Endothelial cell of umbilical vein (primary cell): Measurements from ENCODE around the gene DNAJC11. TPM values are rescaled to one million over a fixed set of nuclear protein-coding genes. Genes with fewer than 3 reads are reported as not detected.

Source experiments
- BruUV-seq: library from RNA; stranded (reverse); fragments of 400-500 nt; replicated peaks from 2 replicates; lab custom pipeline; 2021; lab: Mats Ljungman, UMichigan
- CTCF ChIA-PET: fragments of 300-600, 350-600 bp; sonication (Branson Sonifier 250); formaldehyde crosslinking; loops from one replicate; lab custom pipeline; 2021; ENCODE audit warnings: antibody characterized with exemption, inconsistent platforms; lab: Charles Lee
- POLR2A ChIA-PET: fragments of 300-600, 350-600 bp; sonication (Branson Sonifier 250); formaldehyde crosslinking; loops from one replicate; lab custom pipeline; 2021; ENCODE audit warnings: antibody characterized with exemption, inconsistent platforms; lab: Charles Lee
- DNase-seq: peaks from one replicate; pipeline ENCODE4 v3.0.0-alpha.2; 2011; ENCODE audit warnings: low read depth, low spot score
- FAIRE-seq: peaks from 2 replicates; lab custom pipeline; 2011; peaks lifted over from hg19 to GRCh38; lab: Jason Lieb, UNC
- H2AFZ ChIP-seq: 2 replicates; pipeline ENCODE4 v1.6.0; 2012; ENCODE audit warnings: low read depth, low read length, control low read depth, inconsistent platforms
- H3K27ac ChIP-seq: 2 replicates; pipeline ENCODE4 v1.5.1; 2011; ENCODE audit warnings: low read depth, mild to moderate bottlenecking, control low read depth, low read length, moderate library complexity; ENCODE audit not compliant: insufficient read depth
- H3K27me3 ChIP-seq, 2 experiments: 2 replicates each; pipeline versions ENCODE4 v1.6.0 to v1.6.1; 2011; ENCODE audit warnings: low read length in 2 of 2, mixed read lengths in 1 of 2; ENCODE audit not compliant: control insufficient read depth in 2 of 2, insufficient read depth in 2 of 2
- H3K36me3 ChIP-seq, 2 experiments: 2 replicates in 1 of 2; 3 replicates in 1 of 2; pipeline ENCODE4 v1.5.1; 2011; ENCODE audit warnings: low read length in 2 of 2, mild to moderate bottlenecking in 1 of 2, moderate library complexity in 1 of 2; ENCODE audit not compliant: control insufficient read depth in 2 of 2, insufficient read depth in 2 of 2; ENCODE audit errors: extremely low read depth in 1 of 2
- H3K4me1 ChIP-seq: 3 replicates; pipeline ENCODE4 v1.5.1; 2011; ENCODE audit warnings: mild to moderate bottlenecking, low read length; ENCODE audit not compliant: control insufficient read depth, insufficient read depth; ENCODE audit errors: extremely low read depth
- H3K4me2 ChIP-seq: 2 replicates; pipeline ENCODE4 v1.6.1; 2011; ENCODE audit warnings: low read length, control low read depth, mixed read lengths; ENCODE audit not compliant: insufficient read depth
- H3K4me3 ChIP-seq, 3 experiments: fragments of 200-600 bp in 1 of 3; sonication (generic), shearing (Covaris generic) in 1 of 3; replicated peaks in 1 of 3; 2 replicates each; pipeline ENCODE4 v1.5.1; 2011 to 2016; ENCODE audit warnings: control low read depth in 3 of 3, low read length in 3 of 3, mild to moderate bottlenecking in 2 of 3, inconsistent platforms in 1 of 3, low read depth in 1 of 3, moderate library complexity in 1 of 3; ENCODE audit not compliant: insufficient read depth in 1 of 3
- H3K79me2 ChIP-seq: 2 replicates; pipeline ENCODE4 v1.6.0; 2012; ENCODE audit warnings: low read length, inconsistent platforms; ENCODE audit not compliant: control insufficient read depth, insufficient read depth
- H3K9ac ChIP-seq: replicated peaks from 2 replicates; pipeline ENCODE3; 2011; ENCODE audit warnings: low read length, control low read depth; ENCODE audit not compliant: insufficient read depth; ENCODE audit errors: extremely low read depth
- H3K9me1 ChIP-seq: replicated peaks from 3 replicates; pipeline ENCODE4 v1.6.0; 2011; ENCODE audit warnings: mild to moderate bottlenecking, low read length; ENCODE audit not compliant: control insufficient read depth, insufficient read depth; ENCODE audit errors: extremely low read depth
- H3K9me3 ChIP-seq: replicated peaks from 2 replicates; pipeline ENCODE4 v1.5.1; 2012; ENCODE audit warnings: low read length, inconsistent platforms; ENCODE audit not compliant: control insufficient read depth, insufficient read depth
- H4K20me1 ChIP-seq: replicated peaks from 2 replicates; pipeline ENCODE3; 2011; ENCODE audit warnings: mild to moderate bottlenecking, low read length; ENCODE audit not compliant: control insufficient read depth, insufficient read depth; ENCODE audit errors: extremely low read depth
- CTCF ChIP-seq, 2 donors: IDR thresholded peaks; 1 replicate in 1 of 2; 2 replicates in 1 of 2; pipeline ENCODE4 v1.5.1; 2011; ENCODE audit warnings: low read length in 2 of 2, mild to moderate bottlenecking in 2 of 2, moderate library complexity in 2 of 2, control low read depth in 1 of 2, inconsistent platforms in 1 of 2, low read depth in 1 of 2; ENCODE audit not compliant: insufficient read depth in 1 of 2; ENCODE audit errors: extremely low read depth in 1 of 2
- EZH2 ChIP-seq: IDR thresholded peaks from 2 replicates; pipeline ENCODE4 v1.6.1; 2012; ENCODE audit warnings: borderline replicate concordance, low read depth, mild to moderate bottlenecking, moderate library complexity, low read length, inconsistent platforms; ENCODE audit not compliant: severe bottlenecking
- FOS ChIP-seq: IDR thresholded peaks from 2 replicates; pipeline ENCODE4 v1.6.1; 2011; ENCODE audit warnings: mild to moderate bottlenecking, low read length, moderate library complexity, borderline replicate concordance; ENCODE audit not compliant: insufficient read depth
- GATA2 ChIP-seq: IDR thresholded peaks from 2 replicates; pipeline ENCODE4 v1.7.0; 2011; ENCODE audit warnings: low read depth, mild to moderate bottlenecking, moderate library complexity, mixed read lengths, low read length; ENCODE audit not compliant: insufficient read length, insufficient read depth
- JUN ChIP-seq: IDR thresholded peaks from 2 replicates; pipeline ENCODE4 v1.6.1; 2011; ENCODE audit warnings: borderline replicate concordance, low read depth; ENCODE audit not compliant: insufficient read length, insufficient read depth
- MAX ChIP-seq: IDR thresholded peaks from 2 replicates; pipeline ENCODE4 v1.6.1; 2011; ENCODE audit not compliant: insufficient read depth, insufficient read length
- MYC ChIP-seq: IDR thresholded peaks from one replicate; pipeline ENCODE4 v1.6.1; 2011; ENCODE audit warnings: mild to moderate bottlenecking, low read depth, low read length
- POLR2A ChIP-seq: IDR thresholded peaks from 2 replicates; pipeline ENCODE4 v1.6.1; 2012; ENCODE audit warnings: low read depth, mild to moderate bottlenecking, control low read depth, low read length
- POLR2AphosphoS5 ChIP-seq: IDR thresholded peaks from 2 replicates; pipeline ENCODE4 v1.6.1; 2012; ENCODE audit warnings: low read depth, mild to moderate bottlenecking, control low read depth, low read length, moderate library complexity; ENCODE audit not compliant: insufficient read depth
- dilution Hi-C: fragments of 300-500 bp; cut with MboI; formaldehyde crosslinking; loops from one replicate; pipeline ENCODE4 v1.15.0; 2019; ENCODE audit warnings: low sequenced_read_pairs; ENCODE audit not compliant: extremely low pct_ligation_motif_present
- intact Hi-C: fragments of 100-400 bp; cut with micrococcal nuclease; formaldehyde crosslinking; loops from one replicate; pipeline ENCODE4 v1.10.0; 2022
- polyA plus RNA-seq, 4 experiments: library from polyadenylated mRNA; depleted of rRNA in 3 of 4; stranded (reverse) in 3 of 4; unstranded in 1 of 4; fragments of >200 nt; gene quantifications; 2 replicates each; pipeline versions ENCODE4 v1.2.1 to v1.2.3, GENCODE V29; 2011 to 2012; ENCODE audit warnings: missing spikeins in 1 of 4
- total RNA-seq: library from RNA; stranded (reverse); gene quantifications from 2 replicates; pipeline ENCODE4 v1.2.3, GENCODE V29; 2021

The DNAJC11 gene
- total and polyA plus RNA-seq, 2 donors (not counting 3 experiments of a cell fraction or from before 2014, with no cell fraction given): 31.1 to 64.3 TPM

GRCh38 chr1:6601049-6601922, 100.3 kb downstream of the DNAJC11 start:
- H3K9me3 ChIP-seq: no peaks in the 10 kb centered on the region
- H3K79me2 ChIP-seq: peaks cover 54% of the 10 kb centered on the region
- intact Hi-C loops: loop anchor here (1.0 to 5.0 kb wide), 5 partner anchors 21 to 186 kb away; partner anchors contain the start of genes CAMTA1, DNAJC11 and NOL9
- peak overlapping the region; percentile 73 for H3K9ac ChIP-seq
- BruUV-seq: TSS peak; percentile 10
- peak; percentile 97 for FAIRE-seq
- peak overlapping the region; percentile 87 for H3K4me2 ChIP-seq
- peak overlapping the region; percentile 78 for H3K27ac ChIP-seq
- H2AFZ ChIP-seq: peak overlapping the region; percentile 24
- peaks cover 23% of the 10 kb centered on the region for H3K4me1 ChIP-seq
- no peaks in the 10 kb centered on the region for H3K9me1 ChIP-seq
- peak overlapping the region; percentile 39 to 84 (median 74) for H3K4me3 ChIP-seq
- TF ChIP-seq POLR2A (peak; percentile 46), CTCF (IDR thresholded peaks at IDR 0.05; ENCODE audit: extremely low read depth in 1 of 2, insufficient read depth in 1 of 2, low read depth in 1 of 2, low read length in 2 of 2) (peak in 1 of 2 donors; percentile 8), MYC (no peak), EZH2 (no peak), FOS (peak; percentile 83), GATA2 (no peak), POLR2AphosphoS5 (no peak), JUN (no peak), MAX (peak; percentile 75)
- ChIA-PET POLR2A (interaction anchor here (1.0 to 1.5 kb wide), 7 partner anchors 12 to 64 kb away, joined by 3 to 6 read pairs (median 4); partner anchors contain the start of genes PHF13 and ZBTB48), CTCF (interaction anchor here (1.0 to 2.9 kb wide), 7 partner anchors 11 to 115 kb away, joined by 3 to 12 read pairs (median 5); partner anchors contain the start of genes NOL9, TAS1R1, THAP3 and ZBTB48)
- H3K36me3 ChIP-seq: peaks cover 2 to 19% of the 10 kb centered on the region in 2 experiments
- H4K20me1 ChIP-seq: no peaks in the 10 kb centered on the region
- dilution Hi-C loops: no loop called here
- no peaks in the 10 kb centered on the region for H3K27me3 ChIP-seq
- DNase-seq: peak; percentile 90
